ENCODE measurements around the gene LYG1.
"Not testable (repeated sequence)": the region's sequence is repeated elsewhere in the genome, so short reads cannot be mapped to it uniquely, and the experiment has no call there.

LYG1 gene

GRCh38 chr2:99337113-99338028 lies 36.4 kb upstream of the LYG1 start, which contains the start of gene EIF5B:
Gene EIF5B, plus strand, starts transcription at chr2:99337389. Its CDS starts 166 bp downstream, at chr2:99337555.
- H3K4me3 ChIP-seq (ENCODE audit: low read depth, low read length) = peak within 1 kb of the TSS; percentile 81
- peak; percentile 82 for TF ChIP-seq CTCF (IDR thresholded peaks at IDR 0.05; ENCODE audit: borderline replicate concordance, insufficient read depth, low read depth, low read length)

- no peak for TF ChIP-seq CTCF (IDR thresholded peaks at IDR 0.05; ENCODE audit: borderline replicate concordance, insufficient read depth, low read depth, low read length)
- peak overlapping the region; percentile 81 for H3K4me3 ChIP-seq (ENCODE audit: low read depth, low read length)
Observed at GRCh38 chr2:99336804-99337112, 35.8 kb upstream of the LYG1 start.

GRCh38 chr2:99335911-99336803 lies 35.2 kb upstream of the LYG1 start, which contains the start of gene TXNDC9:
Gene TXNDC9, minus strand, starts transcription at chr2:99336333. Its CDS starts 3,123 bp downstream, at chr2:99333210.
- TF ChIP-seq CTCF (IDR thresholded peaks at IDR 0.05; ENCODE audit: borderline replicate concordance, insufficient read depth, low read depth, low read length) = no peak

GRCh38 chr2:99325384-99325783 lies 24.4 kb upstream of the LYG1 start:
- no peak for TF ChIP-seq CTCF (IDR thresholded peaks at IDR 0.05; ENCODE audit: borderline replicate concordance, insufficient read depth, low read depth, low read length)
- no peak overlapping the region for H3K4me3 ChIP-seq (ENCODE audit: low read depth, low read length)

More at GRCh38 chr2:99335911-99336803, 35.2 kb upstream of the LYG1 start, which contains the start of gene TXNDC9:
- H3K4me3 ChIP-seq (ENCODE audit: low read depth, low read length) = peak within 1 kb of the TSS; percentile 81

- not testable (repeated sequence) for H3K4me3 ChIP-seq (ENCODE audit: low read depth, low read length)
Observed at GRCh38 chr2:99317873-99318200, 16.8 kb upstream of the LYG1 start.

- no peak overlapping the region for H3K4me3 ChIP-seq (ENCODE audit: low read depth, low read length)
- no peak for TF ChIP-seq CTCF (IDR thresholded peaks at IDR 0.05; ENCODE audit: borderline replicate concordance, insufficient read depth, low read depth, low read length)
Observed at GRCh38 chr2:99317161-99317872, 16.3 kb upstream of the LYG1 start.

- no peak for TF ChIP-seq CTCF (IDR thresholded peaks at IDR 0.05; ENCODE audit: borderline replicate concordance, insufficient read depth, low read depth, low read length)
- H3K4me3 ChIP-seq (ENCODE audit: low read depth, low read length) = no peak overlapping the region
Observed at GRCh38 chr2:99299580-99299979, 1.4 kb downstream of the LYG1 start.

Data from GM12875 (cell line).